Measurements from ENCODE around the gene PARP2.
"Not testable (repeated sequence)": the region's sequence is repeated elsewhere in the genome, so short reads cannot be mapped to it uniquely, and the experiment has no call there.

PARP2 gene

DNA sequence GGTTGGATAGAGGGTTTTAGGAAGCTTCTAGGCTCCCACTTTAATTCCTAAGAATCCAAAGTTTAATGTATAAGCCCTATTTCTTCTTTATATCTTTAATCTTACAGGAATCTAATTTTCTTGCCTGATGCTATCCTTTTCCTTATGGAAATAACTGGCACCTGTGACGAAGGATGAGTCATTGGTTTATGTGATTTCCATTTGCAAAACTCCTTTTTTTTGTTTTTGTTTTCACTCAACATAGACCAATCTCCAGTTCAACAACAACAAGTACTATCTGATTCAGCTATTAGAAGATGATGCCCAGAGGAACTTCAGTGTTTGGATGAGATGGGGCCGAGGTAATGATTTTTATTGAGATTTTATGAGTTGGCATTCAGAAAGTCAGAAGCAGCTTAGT lies 6.8 kb downstream of the PARP2 start:
- peaks cover 82% of the 10 kb centered on the region for H3K36me3 ChIP-seq (ENCODE audit: insufficient read depth, low read length)
- no peak overlapping the region for H3K9ac ChIP-seq (ENCODE audit: low read length)

DNA sequence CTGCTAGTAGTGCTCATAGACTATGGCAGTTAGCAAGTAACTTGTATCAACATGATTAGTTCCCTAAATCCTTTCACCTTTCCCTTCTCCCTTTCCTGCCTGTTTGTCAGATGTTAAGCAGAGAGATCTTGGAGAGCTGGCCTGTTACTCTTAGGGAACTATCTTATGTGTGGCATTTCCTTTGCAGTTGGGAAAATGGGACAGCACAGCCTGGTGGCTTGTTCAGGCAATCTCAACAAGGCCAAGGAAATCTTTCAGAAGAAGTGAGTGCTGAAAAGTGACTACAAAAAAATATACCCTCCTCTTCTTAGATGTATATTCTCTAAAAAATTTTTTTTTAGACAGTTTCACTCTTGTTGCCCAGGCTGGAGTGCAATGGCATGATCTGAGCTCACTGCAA lies 7.4 kb downstream of the PARP2 start:
- H3K27ac ChIP-seq (ENCODE audit: low read depth, low read length): no peak overlapping the region
- H3K36me3 ChIP-seq (ENCODE audit: insufficient read depth, low read length): peaks cover 80% of the 10 kb centered on the region
- no peaks in the 10 kb centered on the region for H3K4me1 ChIP-seq (ENCODE audit: insufficient read depth, low read length)
- H3K9ac ChIP-seq (ENCODE audit: low read length): no peak overlapping the region
- no peaks in the 10 kb centered on the region for H3K27me3 ChIP-seq (ENCODE audit: control insufficient read depth in 1 of 2, insufficient read depth in 2 of 2, low read length in 2 of 2)
- no peak overlapping the region for H3K4me3 ChIP-seq (ENCODE audit: low read depth in 1 of 2, low read length in 2 of 2)
- H3K9me3 ChIP-seq (ENCODE audit: low read length): no peaks in the 10 kb centered on the region

More for the DNA sequence above, 6.8 kb downstream of the PARP2 start:
- Histone ChIP-seq H3K4me1 (ENCODE audit: insufficient read depth, low read length) (no peaks in the 10 kb centered on the region), H3K4me3 (ENCODE audit: low read depth in 1 of 2, low read length in 2 of 2) (no peak overlapping the region), H3K9me3 (ENCODE audit: low read length) (no peaks in the 10 kb centered on the region), H3K27ac (ENCODE audit: low read depth, low read length) (no peak overlapping the region), H3K27me3 (ENCODE audit: control insufficient read depth in 1 of 2, insufficient read depth in 2 of 2, low read length in 2 of 2) (no peaks in the 10 kb centered on the region)

DNA sequence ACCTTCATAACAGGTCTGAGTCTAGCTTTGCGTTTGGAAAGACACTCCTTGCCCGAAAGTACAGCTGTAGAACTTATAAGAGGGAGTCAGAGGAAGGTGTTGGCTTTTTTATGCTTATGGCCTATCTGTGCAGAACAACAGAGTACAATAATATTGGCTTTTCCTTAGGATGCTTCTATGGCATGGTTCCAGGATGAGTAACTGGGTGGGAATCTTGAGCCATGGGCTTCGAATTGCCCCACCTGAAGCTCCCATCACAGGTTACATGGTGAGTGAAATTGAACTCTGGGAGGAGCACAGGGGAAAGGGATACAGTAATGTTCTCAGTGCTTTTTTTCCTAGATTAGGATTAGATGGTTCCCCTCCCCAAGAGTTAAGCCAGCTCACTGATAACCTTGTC lies 13.0 kb downstream of the PARP2 start:
- no peaks in the 10 kb centered on the region for H3K9me3 ChIP-seq (ENCODE audit: low read length)
- no peak overlapping the region for H3K27ac ChIP-seq (ENCODE audit: low read depth, low read length)
- no peak overlapping the region for H3K4me3 ChIP-seq (ENCODE audit: low read depth in 1 of 2, low read length in 2 of 2)
- no peaks in the 10 kb centered on the region for H3K4me1 ChIP-seq (ENCODE audit: insufficient read depth, low read length)
- no peak overlapping the region for H3K9ac ChIP-seq (ENCODE audit: low read length)
- H3K36me3 ChIP-seq (ENCODE audit: insufficient read depth, low read length): peaks cover 65% of the 10 kb centered on the region
- no peaks in the 10 kb centered on the region for H3K27me3 ChIP-seq (ENCODE audit: control insufficient read depth in 1 of 2, insufficient read depth in 2 of 2, low read length in 2 of 2)

DNA sequence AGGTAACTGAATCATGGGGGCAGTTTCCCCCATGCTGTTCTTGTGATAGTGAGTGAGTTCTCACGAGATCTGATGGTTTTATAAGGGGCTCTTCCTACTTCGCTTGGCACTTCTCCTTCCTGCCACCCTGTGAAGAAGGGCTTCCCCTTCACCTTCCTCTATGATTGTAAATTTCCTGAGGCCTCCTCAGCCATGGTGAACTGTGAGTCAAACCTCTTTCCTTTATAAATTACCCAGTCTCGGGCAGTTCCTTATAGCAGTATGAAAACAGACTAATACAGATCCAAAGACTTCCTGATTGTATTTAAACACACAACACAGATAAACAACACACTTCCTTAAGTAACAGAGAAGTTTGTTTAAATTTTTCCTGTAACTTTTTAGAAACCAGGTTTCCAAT lies 15.0 kb downstream of the PARP2 start:
- H3K27me3 ChIP-seq (ENCODE audit: control insufficient read depth in 1 of 2, insufficient read depth in 2 of 2, low read length in 2 of 2); H3K9ac ChIP-seq (ENCODE audit: low read length); H3K9me3 ChIP-seq (ENCODE audit: low read length); H3K27ac ChIP-seq (ENCODE audit: low read depth, low read length); H3K4me1 ChIP-seq (ENCODE audit: insufficient read depth, low read length); H3K4me3 ChIP-seq (ENCODE audit: low read depth in 1 of 2, low read length in 2 of 2): not testable (repeated sequence)
- peaks cover 49% of the 10 kb centered on the region for H3K36me3 ChIP-seq (ENCODE audit: insufficient read depth, low read length)

DNA sequence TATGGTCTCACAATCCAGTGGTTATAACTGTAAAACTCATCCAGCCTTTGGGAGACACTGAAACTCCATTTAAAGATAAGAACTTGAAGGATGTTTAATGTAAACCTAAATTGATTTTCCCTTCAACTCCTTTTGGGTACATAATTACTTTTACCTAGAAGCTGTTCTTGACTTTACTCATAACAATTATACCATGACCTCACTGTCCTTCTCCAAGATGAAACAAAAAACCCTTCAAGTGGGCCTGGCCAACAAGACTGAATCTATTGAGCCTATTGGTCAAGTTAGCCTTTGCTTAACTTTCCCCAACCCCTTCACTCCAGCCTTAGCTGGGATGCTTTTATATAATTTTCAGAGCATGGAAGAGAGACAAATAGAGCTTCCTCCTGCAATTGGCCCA lies 22.5 kb downstream of the PARP2 start:
- H3K9me3 ChIP-seq (ENCODE audit: low read length): no peaks in the 10 kb centered on the region
- no peaks in the 10 kb centered on the region for H3K4me1 ChIP-seq (ENCODE audit: insufficient read depth, low read length)
- no peaks in the 10 kb centered on the region for H3K27me3 ChIP-seq (ENCODE audit: control insufficient read depth in 1 of 2, insufficient read depth in 2 of 2, low read length in 2 of 2)
- peaks cover 36% of the 10 kb centered on the region for H3K36me3 ChIP-seq (ENCODE audit: insufficient read depth, low read length)
- H3K9ac ChIP-seq (ENCODE audit: low read length): no peak overlapping the region
- no peak overlapping the region for H3K27ac ChIP-seq (ENCODE audit: low read depth, low read length)
- no peak overlapping the region for H3K4me3 ChIP-seq (ENCODE audit: low read depth in 1 of 2, low read length in 2 of 2)

DNA sequence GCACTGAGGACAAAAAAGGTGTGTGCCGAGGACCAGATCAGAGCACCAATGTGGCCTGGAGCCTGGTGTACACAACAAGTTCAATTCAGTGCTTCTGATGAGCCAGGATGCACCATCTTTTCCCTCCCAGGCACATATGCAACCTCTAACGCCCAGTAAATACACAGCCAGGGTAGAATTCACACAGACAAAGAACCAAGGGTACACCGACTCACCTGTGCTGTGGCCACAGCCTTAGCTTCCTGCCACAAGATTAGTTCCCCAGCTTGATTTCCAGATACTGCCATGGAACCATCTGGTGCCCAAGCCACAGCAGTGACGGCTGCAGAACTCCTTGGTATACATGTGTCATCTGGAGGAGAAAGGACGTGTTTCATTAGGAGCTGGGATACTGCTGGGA lies 29.4 kb downstream of the PARP2 start:
- Histone ChIP-seq H3K9me3 (ENCODE audit: low read length) (no peaks in the 10 kb centered on the region), H3K36me3 (ENCODE audit: insufficient read depth, low read length) (peaks cover 80% of the 10 kb centered on the region), H3K4me3 (ENCODE audit: low read depth in 1 of 2, low read length in 2 of 2) (no peak overlapping the region), H3K27me3 (ENCODE audit: control insufficient read depth in 1 of 2, insufficient read depth in 2 of 2, low read length in 2 of 2) (no peaks in the 10 kb centered on the region), H3K9ac (ENCODE audit: low read length) (no peak overlapping the region), H3K4me1 (ENCODE audit: insufficient read depth, low read length) (no peaks in the 10 kb centered on the region), H3K27ac (ENCODE audit: low read depth, low read length) (no peak overlapping the region)

DNA sequence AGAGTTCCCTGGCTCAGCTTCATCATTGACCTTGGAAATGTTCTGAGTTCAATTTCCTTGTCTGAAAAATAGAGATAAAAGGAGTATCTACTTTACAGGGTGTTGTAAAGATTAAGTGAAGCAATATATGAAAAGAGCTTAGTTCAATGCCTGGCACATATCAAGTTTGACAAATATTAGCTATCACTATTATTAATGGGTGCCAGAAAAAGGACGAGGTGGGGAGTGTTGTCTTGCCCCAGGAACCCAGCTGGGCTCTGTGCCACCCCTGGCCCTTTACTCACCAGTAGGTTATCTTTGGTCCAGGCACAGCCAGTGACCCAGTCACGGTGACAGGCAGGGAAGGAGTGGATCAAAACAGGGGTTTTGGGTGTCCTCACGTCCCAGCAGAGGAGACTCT lies 32.0 kb downstream of the PARP2 start:
- Histone ChIP-seq H3K9ac (ENCODE audit: low read length) (no peak overlapping the region), H3K27me3 (ENCODE audit: control insufficient read depth in 1 of 2, insufficient read depth in 2 of 2, low read length in 2 of 2) (no peaks in the 10 kb centered on the region), H3K36me3 (ENCODE audit: insufficient read depth, low read length) (peaks cover 87% of the 10 kb centered on the region), H3K4me3 (ENCODE audit: low read depth in 1 of 2, low read length in 2 of 2) (no peak overlapping the region), H3K4me1 (ENCODE audit: insufficient read depth, low read length) (no peaks in the 10 kb centered on the region), H3K9me3 (ENCODE audit: low read length) (no peaks in the 10 kb centered on the region), H3K27ac (ENCODE audit: low read depth, low read length) (no peak overlapping the region)

DNA sequence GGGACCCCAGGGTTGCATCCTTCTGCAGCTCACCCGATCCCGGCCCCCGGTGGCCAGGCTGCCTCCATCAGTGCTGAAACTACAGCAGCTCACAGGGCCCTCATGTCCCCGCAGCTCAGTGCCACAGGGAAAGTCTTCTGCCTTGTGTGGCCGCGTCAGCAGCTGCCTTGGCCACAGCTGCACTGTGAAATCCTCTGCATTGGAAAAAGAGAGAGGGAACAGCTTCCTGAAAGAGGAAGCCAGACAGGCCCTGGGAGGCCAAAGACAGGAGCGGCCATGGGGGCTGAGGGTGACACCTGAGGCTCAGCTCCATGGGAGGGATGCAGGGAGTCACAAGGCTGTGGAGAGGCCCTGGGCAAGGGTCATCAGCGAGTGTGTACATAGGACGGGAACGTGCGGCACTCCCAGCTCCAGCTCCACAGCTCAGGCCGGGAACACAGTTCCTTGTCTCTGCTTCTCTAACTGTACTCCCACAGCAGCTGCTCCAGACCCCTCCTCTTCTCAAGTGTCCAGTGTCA lies 32.7 kb downstream of the PARP2 start:
- Histone ChIP-seq H3K9me3 (ENCODE audit: low read length) (no peaks in the 10 kb centered on the region), H3K9ac (ENCODE audit: low read length) (no peak overlapping the region), H3K4me3 (ENCODE audit: low read depth in 1 of 2, low read length in 2 of 2) (no peak overlapping the region), H3K4me1 (ENCODE audit: insufficient read depth, low read length) (no peaks in the 10 kb centered on the region), H3K36me3 (ENCODE audit: insufficient read depth, low read length) (peaks cover 87% of the 10 kb centered on the region), H3K27ac (ENCODE audit: low read depth, low read length) (no peak overlapping the region), H3K27me3 (ENCODE audit: control insufficient read depth in 1 of 2, insufficient read depth in 2 of 2, low read length in 2 of 2) (no peaks in the 10 kb centered on the region)

DNA sequence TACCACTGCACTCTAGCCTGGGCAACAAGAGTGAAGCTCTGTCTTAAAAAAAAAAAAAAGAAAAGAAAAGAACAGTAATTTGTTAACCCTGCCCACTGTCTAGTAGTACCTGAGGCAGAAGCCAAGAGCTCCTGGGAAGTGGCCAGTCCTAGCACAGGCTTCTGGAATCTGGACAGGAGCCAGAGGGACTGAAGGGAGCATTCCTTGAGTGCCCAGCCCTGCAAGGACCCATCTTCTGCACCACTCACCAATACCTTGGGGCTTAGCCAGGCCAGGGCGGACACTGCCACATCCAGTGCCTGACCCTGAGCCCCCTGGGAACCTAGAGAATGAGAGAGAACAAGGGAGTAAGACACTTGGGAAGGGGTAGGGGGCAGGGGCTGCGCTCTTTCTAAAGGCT lies 33.7 kb downstream of the PARP2 start:
- no peak overlapping the region for H3K4me3 ChIP-seq (ENCODE audit: low read depth in 1 of 2, low read length in 2 of 2)
- H3K9ac ChIP-seq (ENCODE audit: low read length): no peak overlapping the region
- H3K27ac ChIP-seq (ENCODE audit: low read depth, low read length): no peak overlapping the region
- H3K27me3 ChIP-seq (ENCODE audit: control insufficient read depth in 1 of 2, insufficient read depth in 2 of 2, low read length in 2 of 2): no peaks in the 10 kb centered on the region
- H3K4me1 ChIP-seq (ENCODE audit: insufficient read depth, low read length): no peaks in the 10 kb centered on the region
- peaks cover 87% of the 10 kb centered on the region for H3K36me3 ChIP-seq (ENCODE audit: insufficient read depth, low read length)
- H3K9me3 ChIP-seq (ENCODE audit: low read length): no peaks in the 10 kb centered on the region

DNA sequence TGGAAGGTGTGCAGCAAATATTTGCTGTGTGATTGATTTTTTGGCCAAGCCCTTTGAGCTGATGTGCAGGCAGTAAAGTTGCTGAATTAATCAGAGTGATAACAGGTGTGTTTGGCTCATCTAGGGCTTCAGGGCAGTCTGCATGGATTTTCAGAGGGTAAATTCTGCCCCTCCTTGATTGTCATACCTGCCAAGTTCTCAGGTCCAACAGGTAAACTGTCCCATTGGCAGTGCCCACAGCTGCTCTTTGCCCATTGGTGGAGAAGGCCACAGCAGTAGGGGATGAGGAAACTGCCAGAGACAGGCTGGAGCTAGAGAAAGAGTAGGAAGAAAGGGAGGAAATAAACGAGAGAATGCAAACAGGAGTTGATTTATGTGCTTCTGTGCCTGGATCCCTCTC lies 36.3 kb downstream of the PARP2 start:
- H3K4me3 ChIP-seq (ENCODE audit: low read depth in 1 of 2, low read length in 2 of 2): no peak overlapping the region
- H3K4me1 ChIP-seq (ENCODE audit: insufficient read depth, low read length): no peaks in the 10 kb centered on the region
- no peaks in the 10 kb centered on the region for H3K27me3 ChIP-seq (ENCODE audit: control insufficient read depth in 1 of 2, insufficient read depth in 2 of 2, low read length in 2 of 2)
- H3K9me3 ChIP-seq (ENCODE audit: low read length): no peaks in the 10 kb centered on the region
- H3K9ac ChIP-seq (ENCODE audit: low read length): no peak overlapping the region
- H3K27ac ChIP-seq (ENCODE audit: low read depth, low read length): no peak overlapping the region
- peaks cover 88% of the 10 kb centered on the region for H3K36me3 ChIP-seq (ENCODE audit: insufficient read depth, low read length)

DNA sequence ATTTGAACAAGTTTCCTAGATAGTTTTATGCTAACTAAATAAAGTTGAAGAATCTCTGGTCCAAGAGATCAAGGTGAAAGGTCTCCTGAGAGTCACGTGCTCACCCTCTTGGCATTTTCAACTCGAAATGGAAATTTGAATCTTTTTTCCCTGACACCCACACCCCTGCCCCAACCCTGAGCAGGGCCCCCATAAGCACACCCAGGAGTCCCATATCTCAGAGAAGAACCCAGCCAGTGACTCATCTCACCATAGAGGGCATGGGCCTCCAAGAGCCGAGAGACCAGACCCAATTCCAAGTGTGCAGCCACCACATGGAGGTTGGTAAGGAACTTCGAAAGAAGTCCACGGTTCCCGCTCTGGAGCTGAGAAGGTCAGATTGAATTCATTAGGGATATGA lies 37.2 kb downstream of the PARP2 start:
- Histone ChIP-seq H3K4me1 (ENCODE audit: insufficient read depth, low read length) (no peaks in the 10 kb centered on the region), H3K9me3 (ENCODE audit: low read length) (no peaks in the 10 kb centered on the region), H3K9ac (ENCODE audit: low read length) (no peak overlapping the region), H3K36me3 (ENCODE audit: insufficient read depth, low read length) (peaks cover 90% of the 10 kb centered on the region), H3K27ac (ENCODE audit: low read depth, low read length) (no peak overlapping the region), H3K27me3 (ENCODE audit: control insufficient read depth in 1 of 2, insufficient read depth in 2 of 2, low read length in 2 of 2) (no peaks in the 10 kb centered on the region), H3K4me3 (ENCODE audit: low read depth in 1 of 2, low read length in 2 of 2) (no peak overlapping the region)

DNA sequence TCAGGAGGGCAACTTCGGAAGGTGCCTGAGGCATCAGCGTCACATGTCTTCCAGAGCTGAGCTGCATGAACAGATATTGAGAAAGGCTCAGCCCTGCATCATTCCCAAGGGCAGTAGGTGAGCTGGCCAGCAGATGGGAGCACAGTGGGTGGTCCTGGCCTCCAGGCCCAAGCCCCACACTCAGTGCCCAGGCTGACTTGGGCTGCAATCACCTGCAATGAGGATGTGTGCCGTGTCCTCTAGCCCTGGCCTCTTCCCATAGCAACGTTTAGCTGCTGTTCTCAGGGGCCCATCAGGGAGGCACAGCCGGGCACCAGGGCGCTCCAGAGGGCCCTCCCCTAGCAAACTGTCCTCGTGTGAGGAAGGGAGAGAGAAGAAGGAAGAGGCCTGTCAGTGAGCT lies 37.9 kb downstream of the PARP2 start:
- no peaks in the 10 kb centered on the region for H3K27me3 ChIP-seq (ENCODE audit: control insufficient read depth in 1 of 2, insufficient read depth in 2 of 2, low read length in 2 of 2)
- no peaks in the 10 kb centered on the region for H3K4me1 ChIP-seq (ENCODE audit: insufficient read depth, low read length)
- H3K4me3 ChIP-seq (ENCODE audit: low read depth in 1 of 2, low read length in 2 of 2): no peak overlapping the region
- H3K36me3 ChIP-seq (ENCODE audit: insufficient read depth, low read length): peaks cover 90% of the 10 kb centered on the region
- H3K9ac ChIP-seq (ENCODE audit: low read length): no peak overlapping the region
- H3K9me3 ChIP-seq (ENCODE audit: low read length): no peaks in the 10 kb centered on the region
- no peak overlapping the region for H3K27ac ChIP-seq (ENCODE audit: low read depth, low read length)

Data from muscle layer of colon (tissue), 2 donors.